Kidney epithelial cell (primary cell): ENCODE measurements around the gene KIAA0930. TPM values are rescaled to one million over a fixed set of nuclear protein-coding genes. Genes with fewer than 3 reads are reported as not detected.

Source experiments
- DNase-seq: peaks from one replicate; pipeline ENCODE4 v3.0.0-alpha.2; 2010; ENCODE audit warnings: low read depth
- H3K27me3 ChIP-seq: 2 replicates; pipeline ENCODE4 v1.6.0; 2011; ENCODE audit warnings: low read length; ENCODE audit not compliant: control insufficient read depth, insufficient read depth
- H3K36me3 ChIP-seq: 2 replicates; pipeline ENCODE4 v1.5.1; 2011; ENCODE audit warnings: low read length; ENCODE audit not compliant: control insufficient read depth, insufficient read depth
- H3K4me3 ChIP-seq: 2 replicates; pipeline ENCODE4 v1.5.1; 2011; ENCODE audit warnings: low read depth, mild to moderate bottlenecking, control low read depth, low read length
- CTCF ChIP-seq: IDR thresholded peaks from 2 replicates; pipeline ENCODE4 v1.5.1; 2011; ENCODE audit warnings: mild to moderate bottlenecking, moderate library complexity, low read length, control low read depth, inconsistent platforms; ENCODE audit not compliant: insufficient read depth, poor library complexity, severe bottlenecking
- total RNA-seq: library from RNA; depleted of rRNA; stranded (reverse); fragments of >200 nt; gene quantifications from 2 replicates; pipeline ENCODE4 v1.2.3, GENCODE V29; 2015

KIAA0930 gene
- total RNA-seq, 1 donor from 2014 or later: 61.1 TPM

- DNase-seq: no peak
- TF ChIP-seq CTCF: no peak
- Histone ChIP-seq H3K4me3 (no peak overlapping the region), H3K36me3 (no peaks in the 10 kb centered on the region), H3K27me3 (no peaks in the 10 kb centered on the region)
Observed at GRCh38 chr22:45223304-45224117, 17.2 kb downstream of the KIAA0930 start.

GRCh38 chr22:45221201-45221600 lies 19.5 kb downstream of the KIAA0930 start:
- Histone ChIP-seq H3K36me3 (no peaks in the 10 kb centered on the region), H3K27me3 (no peaks in the 10 kb centered on the region), H3K4me3 (no peak overlapping the region)
- no peak for DNase-seq
- TF ChIP-seq CTCF: no peak

GRCh38 chr22:45218976-45219375 lies 21.7 kb downstream of the KIAA0930 start:
- Histone ChIP-seq H3K36me3 (no peaks in the 10 kb centered on the region), H3K27me3 (no peaks in the 10 kb centered on the region), H3K4me3 (no peak overlapping the region)
- DNase-seq: no peak
- no peak for TF ChIP-seq CTCF

GRCh38 chr22:45217806-45218205 lies 22.9 kb downstream of the KIAA0930 start:
- no peak for TF ChIP-seq CTCF
- H3K4me3 ChIP-seq: no peak overlapping the region
- no peak for DNase-seq

GRCh38 chr22:45217345-45217744 lies 23.3 kb downstream of the KIAA0930 start:
- no peak for DNase-seq
- Histone ChIP-seq H3K4me3 (no peak overlapping the region), H3K27me3 (no peaks in the 10 kb centered on the region), H3K36me3 (no peaks in the 10 kb centered on the region)
- TF ChIP-seq CTCF: no peak

More at GRCh38 chr22:45217806-45218205, 22.9 kb downstream of the KIAA0930 start:
- Histone ChIP-seq H3K36me3 (no peaks in the 10 kb centered on the region), H3K27me3 (no peaks in the 10 kb centered on the region)
